ENCODE results near the gene DCTN5.

DNA sequence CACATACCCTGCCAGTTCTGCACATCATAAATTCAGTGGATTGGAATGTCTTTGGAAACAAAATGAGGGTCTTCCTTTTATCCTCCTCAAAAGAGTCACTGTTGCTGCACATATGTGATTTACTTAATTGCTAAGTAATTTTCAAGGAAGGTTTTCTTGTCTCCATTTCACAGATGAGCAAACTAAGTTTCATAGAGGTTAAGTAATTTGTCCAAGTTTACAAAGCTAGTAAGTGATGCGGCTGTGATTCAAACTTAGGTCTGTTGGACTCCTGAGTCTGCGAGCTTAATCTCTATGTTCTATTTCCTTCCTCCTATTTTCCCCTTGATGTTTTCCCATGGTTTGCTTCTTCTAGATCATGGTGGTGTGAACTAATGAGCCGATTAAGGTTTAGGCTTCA lies 85.4 kb downstream of the DCTN5 start:
- TF ChIP-seq, protein P1, sequence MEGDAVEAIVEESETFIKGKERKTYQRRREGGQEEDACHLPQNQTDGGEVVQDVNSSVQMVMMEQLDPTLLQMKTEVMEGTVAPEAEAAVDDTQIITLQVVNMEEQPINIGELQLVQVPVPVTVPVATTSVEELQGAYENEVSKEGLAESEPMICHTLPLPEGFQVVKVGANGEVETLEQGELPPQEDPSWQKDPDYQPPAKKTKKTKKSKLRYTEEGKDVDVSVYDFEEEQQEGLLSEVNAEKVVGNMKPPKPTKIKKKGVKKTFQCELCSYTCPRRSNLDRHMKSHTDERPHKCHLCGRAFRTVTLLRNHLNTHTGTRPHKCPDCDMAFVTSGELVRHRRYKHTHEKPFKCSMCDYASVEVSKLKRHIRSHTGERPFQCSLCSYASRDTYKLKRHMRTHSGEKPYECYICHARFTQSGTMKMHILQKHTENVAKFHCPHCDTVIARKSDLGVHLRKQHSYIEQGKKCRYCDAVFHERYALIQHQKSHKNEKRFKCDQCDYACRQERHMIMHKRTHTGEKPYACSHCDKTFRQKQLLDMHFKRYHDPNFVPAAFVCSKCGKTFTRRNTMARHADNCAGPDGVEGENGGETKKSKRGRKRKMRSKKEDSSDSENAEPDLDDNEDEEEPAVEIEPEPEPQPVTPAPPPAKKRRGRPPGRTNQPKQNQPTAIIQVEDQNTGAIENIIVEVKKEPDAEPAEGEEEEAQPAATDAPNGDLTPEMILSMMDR (IDR thresholded peaks at IDR 0.05): no peak
- TF ChIP-seq ZFX (IDR thresholded peaks at IDR 0.05; ENCODE audit: borderline replicate concordance): no peak
